NCI-H748 (cell line): ENCODE data around the gene OTOL1.

ENCODE experiments used
- DNase-seq: peaks from one replicate; lab custom pipeline; 2025; ENCODE audit not compliant: unreplicated experiment; lab: John Stamatoyannopoulos, UW

The OTOL1 gene

DNA sequence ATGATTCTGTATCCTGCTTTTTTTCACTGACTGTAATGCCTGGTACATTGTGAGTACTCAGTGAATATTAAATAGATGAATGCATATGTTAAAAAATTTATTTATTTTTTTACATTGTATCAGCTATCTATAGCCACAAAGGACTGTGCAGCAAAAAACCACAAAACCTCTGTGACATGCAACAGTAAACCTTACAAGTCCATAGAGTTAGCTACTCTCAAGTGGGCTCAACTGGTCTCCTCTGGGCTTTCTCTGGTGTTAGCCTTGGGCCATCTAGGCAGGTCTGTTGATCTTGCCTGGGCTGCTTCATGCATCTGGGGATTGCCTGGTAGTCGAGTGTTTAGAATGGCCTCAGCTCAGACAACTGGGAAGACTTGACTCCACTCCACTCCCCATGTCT lies 35.3 kb downstream of the OTOL1 start:
- DNase-seq: no peak

GRCh38 chr3:161540594-161540993 lies 44.0 kb downstream of the OTOL1 start:
- DNase-seq: no peak

DNA sequence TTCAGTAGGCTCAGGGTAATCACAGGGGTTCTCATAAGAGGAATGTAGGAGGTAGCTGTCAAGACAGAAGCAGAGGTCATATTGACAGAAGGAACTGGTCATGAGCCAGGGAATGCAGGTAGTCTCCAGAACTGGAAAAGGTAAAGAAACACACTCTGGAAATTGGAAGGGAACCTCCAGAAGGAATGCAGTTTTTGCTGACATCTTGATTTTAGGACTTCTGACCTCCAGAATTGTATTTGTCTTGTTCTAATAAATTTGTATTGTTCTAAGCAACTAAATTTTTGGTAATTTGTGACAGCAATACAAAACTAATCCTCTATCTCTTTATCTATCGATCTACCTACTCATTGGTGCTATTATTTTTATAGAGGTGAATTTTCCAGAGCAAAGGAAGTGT lies 49.2 kb downstream of the OTOL1 start:
- no peak for DNase-seq

- DNase-seq: peak; percentile 27
Measured at GRCh38 chr3:161548301-161548700, 51.7 kb downstream of the OTOL1 start.

- DNase-seq: no peak
Measured at GRCh38 chr3:161549261-161549660, 52.7 kb downstream of the OTOL1 start.

DNA sequence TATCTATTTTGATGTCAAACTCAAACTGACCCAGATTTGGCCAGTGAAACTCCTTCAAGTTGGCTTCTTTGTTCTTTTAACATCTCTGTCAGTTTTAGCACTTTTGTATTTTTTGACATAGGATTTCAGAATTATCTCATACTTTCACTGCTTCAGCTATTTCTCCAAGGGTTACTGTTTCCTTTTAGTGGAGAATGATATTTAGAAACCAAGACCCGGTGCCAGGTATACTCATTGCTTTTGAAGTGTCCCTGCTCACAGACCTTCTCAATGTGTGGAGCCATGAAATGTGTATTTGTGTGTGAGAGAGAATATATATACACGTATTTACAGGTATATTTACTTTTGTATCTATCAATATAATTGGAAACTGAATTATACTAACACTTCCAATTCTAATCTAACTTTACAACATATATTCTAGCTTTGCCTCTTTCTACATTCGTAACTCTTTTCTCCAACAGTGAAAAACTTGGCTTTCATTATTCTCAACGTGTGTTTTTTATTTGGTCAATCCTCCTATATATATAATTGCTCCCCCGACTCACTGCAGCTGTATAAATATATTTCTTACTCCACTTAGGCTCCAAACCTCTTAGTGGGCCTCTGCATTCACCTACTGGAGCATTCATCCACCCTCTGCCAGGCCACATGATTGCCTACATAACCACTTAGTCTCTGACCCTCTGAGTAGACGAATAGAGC lies 54.0 kb downstream of the OTOL1 start:
- DNase-seq: peak; percentile 79

GRCh38 chr3:161551697-161552096 lies 55.1 kb downstream of the OTOL1 start:
- peak; percentile 38 for DNase-seq

GRCh38 chr3:161552984-161553560 lies 56.5 kb downstream of the OTOL1 start:
- DNase-seq: no peak
